ENCODE measurements around the gene LMF1.

LMF1 gene

DNA sequence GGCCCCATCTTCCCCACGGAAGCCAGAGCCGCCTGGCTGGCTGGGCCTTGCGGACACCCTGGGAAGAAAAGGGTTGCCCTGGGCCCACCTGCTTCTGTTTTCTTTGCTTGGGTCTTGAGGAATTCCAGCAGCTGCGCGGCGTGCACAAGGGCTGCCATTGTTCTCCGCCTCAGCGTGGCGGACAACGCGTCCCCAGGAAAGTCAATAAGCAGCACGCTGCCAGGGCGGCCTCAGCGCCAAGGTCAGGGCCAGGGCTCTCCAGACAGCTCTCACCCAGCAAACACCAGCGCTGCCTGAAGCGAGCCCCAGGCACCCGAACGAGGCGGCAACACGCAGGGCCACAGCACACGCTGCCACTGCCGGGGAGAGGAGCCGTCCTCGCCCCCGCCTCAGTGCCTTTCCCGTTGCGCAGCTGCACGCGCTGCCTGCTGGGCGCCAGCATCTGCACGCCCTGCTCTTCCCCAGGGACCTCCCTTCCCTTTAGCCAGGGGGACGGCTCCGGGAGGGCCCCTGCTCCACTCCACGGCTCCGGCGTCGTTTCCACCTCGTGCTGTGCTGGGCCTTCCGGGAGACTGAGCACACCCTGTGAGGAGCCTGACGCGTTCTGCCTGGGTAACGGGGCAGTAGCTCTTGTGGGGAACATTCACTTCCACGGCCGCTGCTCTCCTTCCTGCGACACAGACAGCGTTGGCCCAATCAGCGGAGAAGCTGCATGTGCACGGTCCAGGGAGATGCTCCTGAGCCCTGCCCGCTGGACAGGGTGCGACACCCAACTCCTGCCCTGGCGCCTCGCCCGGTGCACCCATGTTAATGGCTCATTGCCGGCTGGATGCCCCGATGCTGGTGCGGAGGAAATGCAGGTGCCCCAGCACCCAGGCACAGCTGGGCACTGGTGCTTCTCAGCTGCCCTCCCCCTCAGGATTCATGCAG is 57.8 kb downstream of the LMF1 start:
- peaks cover 9% of the 10 kb centered on the region for H3K36me3 Mint-ChIP-seq
- no peaks in the 10 kb centered on the region for H3K9me3 Mint-ChIP-seq
- DNase-seq (ENCODE audit: low spot score in 2 of 2), result no peak
- no peak for ATAC-seq (ENCODE audit: low read depth)
- H3K27me3 Mint-ChIP-seq, result no peaks in the 10 kb centered on the region
- no peak overlapping the region for H3K27ac Mint-ChIP-seq
- H3K4me3 Mint-ChIP-seq, result no peak overlapping the region
- peaks cover 2% of the 10 kb centered on the region for H3K4me1 Mint-ChIP-seq

DNA sequence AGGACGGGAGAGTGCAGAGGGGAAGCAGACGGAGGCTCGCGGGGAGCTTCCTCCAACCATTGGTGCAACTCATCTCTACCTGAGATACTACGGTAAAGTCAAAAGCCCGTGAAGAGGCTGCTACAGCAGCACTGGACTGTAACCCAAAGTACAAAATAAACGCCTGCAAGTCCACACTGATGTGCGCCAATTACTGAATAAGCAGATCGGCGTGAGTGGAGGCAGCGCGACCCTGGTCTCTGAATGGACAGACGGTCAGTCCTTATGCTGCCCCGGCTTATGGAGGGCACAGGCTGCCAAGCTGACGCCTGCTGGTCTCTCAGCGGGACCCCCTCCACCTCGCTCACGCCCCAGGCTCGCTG is 58.5 kb downstream of the LMF1 start:
- H3K4me3 Mint-ChIP-seq, result no peak overlapping the region
- H3K4me1 Mint-ChIP-seq, result peaks cover 2% of the 10 kb centered on the region
- peaks cover 12% of the 10 kb centered on the region for H3K36me3 Mint-ChIP-seq
- DNase-seq (ENCODE audit: low spot score in 2 of 2) (no peak), ATAC-seq (ENCODE audit: low read depth) (no peak)
- H3K27ac Mint-ChIP-seq, result no peak overlapping the region
- no peaks in the 10 kb centered on the region for H3K27me3 Mint-ChIP-seq
- H3K9me3 Mint-ChIP-seq, result no peaks in the 10 kb centered on the region

DNA sequence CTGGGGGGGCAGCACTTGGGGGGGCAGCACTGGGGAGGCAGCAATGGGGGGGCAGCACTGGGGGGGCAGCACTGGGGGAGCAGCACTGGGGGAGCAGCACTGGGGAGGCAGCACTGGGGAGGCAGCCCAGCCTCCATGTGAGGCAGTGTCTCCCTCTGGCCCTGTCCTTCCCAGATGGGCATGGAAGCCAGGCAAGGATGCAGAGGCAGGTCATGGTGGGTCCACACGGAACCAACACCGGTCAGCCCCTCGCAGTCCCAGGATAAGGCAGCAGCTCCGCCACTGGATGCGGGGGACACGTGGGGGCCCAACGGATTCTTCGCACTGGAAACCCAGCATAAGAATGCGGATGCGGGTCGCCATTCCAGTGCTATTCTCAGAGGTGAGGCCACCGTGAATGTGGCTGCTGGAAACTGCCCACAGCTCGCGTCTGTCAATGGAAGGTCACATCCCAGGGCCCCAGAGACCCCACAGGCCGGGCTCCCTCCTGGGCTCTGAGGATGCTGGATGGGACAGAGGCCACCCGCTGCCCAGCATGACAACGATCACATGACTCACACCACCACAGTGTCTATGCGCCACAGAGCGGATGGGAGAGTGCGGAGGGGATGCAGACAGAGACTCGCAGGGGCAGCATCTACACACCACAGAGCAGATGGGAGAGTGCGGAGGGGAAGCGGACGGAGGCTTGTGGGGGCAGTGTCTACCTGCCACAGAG is 59.0 kb downstream of the LMF1 start:
- Mint-ChIP-seq H3K4me3 (no peak overlapping the region), H3K27me3 (no peaks in the 10 kb centered on the region), H3K27ac (no peak overlapping the region), H3K9me3 (no peaks in the 10 kb centered on the region), H3K4me1 (peaks cover 2% of the 10 kb centered on the region), H3K36me3 (peaks cover 12% of the 10 kb centered on the region)
- no peak for ATAC-seq (ENCODE audit: low read depth)
- no peak for DNase-seq (ENCODE audit: low spot score in 2 of 2)

DNA sequence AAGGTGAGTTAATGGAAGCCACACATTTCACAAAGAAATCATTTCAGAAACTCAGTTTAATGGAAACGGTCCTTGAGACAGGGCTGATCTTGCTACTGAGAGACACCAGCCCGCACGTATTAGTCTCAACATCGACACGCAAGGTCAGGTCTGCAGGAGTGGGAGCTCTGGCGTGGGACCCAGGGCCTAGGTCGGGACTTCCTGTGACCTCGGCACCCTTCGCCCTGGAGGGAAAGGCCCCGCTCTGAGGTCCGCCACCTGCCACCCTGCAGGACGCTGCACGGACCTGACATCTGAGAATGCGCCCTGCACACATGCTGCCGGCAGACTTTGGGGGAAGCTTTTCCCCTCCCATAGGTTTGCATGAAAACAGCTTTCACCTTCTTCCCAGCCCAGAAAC is 59.7 kb downstream of the LMF1 start:
- Mint-ChIP-seq H3K27me3 (no peaks in the 10 kb centered on the region), H3K4me3 (no peak overlapping the region), H3K27ac (no peak overlapping the region), H3K4me1 (peaks cover 2% of the 10 kb centered on the region), H3K9me3 (no peaks in the 10 kb centered on the region), H3K36me3 (peaks cover 17% of the 10 kb centered on the region)
- ATAC-seq (ENCODE audit: low read depth), result no peak
- DNase-seq (ENCODE audit: low spot score in 2 of 2), result no peak

DNA sequence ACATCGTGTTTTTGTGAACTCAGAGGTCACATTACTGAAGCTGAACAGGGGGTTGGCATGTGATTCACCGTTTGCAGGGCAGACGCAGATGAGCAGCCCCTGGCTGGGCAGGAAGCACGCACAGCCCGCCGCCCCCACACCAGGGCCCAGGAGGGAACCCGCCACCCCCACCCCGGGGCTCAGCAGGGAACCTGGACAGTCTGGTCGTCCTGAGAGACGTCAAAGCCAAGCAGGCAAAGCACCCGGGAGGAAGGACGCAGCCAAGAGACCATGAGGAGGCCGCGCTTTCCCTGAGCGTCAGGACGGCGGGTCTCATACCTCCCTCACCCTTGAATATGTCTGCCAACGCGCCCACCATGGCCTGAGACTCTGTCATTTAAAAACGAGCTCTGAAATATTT is 60.6 kb downstream of the LMF1 start:
- H3K4me1 Mint-ChIP-seq, result peaks cover 2% of the 10 kb centered on the region
- peaks cover 20% of the 10 kb centered on the region for H3K36me3 Mint-ChIP-seq
- no peak overlapping the region for H3K27ac Mint-ChIP-seq
- H3K27me3 Mint-ChIP-seq, result no peaks in the 10 kb centered on the region
- DNase-seq (ENCODE audit: low spot score in 2 of 2) (no peak), ATAC-seq (ENCODE audit: low read depth) (no peak)
- H3K4me3 Mint-ChIP-seq, result no peak overlapping the region
- no peaks in the 10 kb centered on the region for H3K9me3 Mint-ChIP-seq

GRCh38 chr16:909281-910000 is 61.3 kb downstream of the LMF1 start:
- H3K36me3 Mint-ChIP-seq, result peaks cover 19% of the 10 kb centered on the region
- H3K4me1 Mint-ChIP-seq, result peaks cover under 1% of the 10 kb centered on the region
- DNase-seq (ENCODE audit: low spot score in 2 of 2) (no peak), ATAC-seq (ENCODE audit: low read depth) (no peak)
- no peaks in the 10 kb centered on the region for H3K27me3 Mint-ChIP-seq
- no peaks in the 10 kb centered on the region for H3K9me3 Mint-ChIP-seq
- H3K27ac Mint-ChIP-seq, result no peak overlapping the region
- no peak overlapping the region for H3K4me3 Mint-ChIP-seq

- H3K36me3 Mint-ChIP-seq, result peaks cover 19% of the 10 kb centered on the region
- no peaks in the 10 kb centered on the region for H3K27me3 Mint-ChIP-seq
- DNase-seq (ENCODE audit: low spot score in 2 of 2) (no peak), ATAC-seq (ENCODE audit: low read depth) (no peak)
- H3K27ac Mint-ChIP-seq, result no peak overlapping the region
- H3K9me3 Mint-ChIP-seq, result no peaks in the 10 kb centered on the region
- no peak overlapping the region for H3K4me3 Mint-ChIP-seq
- no peaks in the 10 kb centered on the region for H3K4me1 Mint-ChIP-seq
Observed at GRCh38 chr16:908526-909155, 62.1 kb downstream of the LMF1 start.

GRCh38 chr16:907842-908241 is 62.9 kb downstream of the LMF1 start:
- Mint-ChIP-seq H3K4me3 (no peak overlapping the region), H3K36me3 (peaks cover 19% of the 10 kb centered on the region), H3K9me3 (no peaks in the 10 kb centered on the region), H3K4me1 (no peaks in the 10 kb centered on the region), H3K27me3 (no peaks in the 10 kb centered on the region), H3K27ac (no peak overlapping the region)
- DNase-seq (ENCODE audit: low spot score in 2 of 2), result no peak
- no peak for ATAC-seq (ENCODE audit: low read depth)

DNA sequence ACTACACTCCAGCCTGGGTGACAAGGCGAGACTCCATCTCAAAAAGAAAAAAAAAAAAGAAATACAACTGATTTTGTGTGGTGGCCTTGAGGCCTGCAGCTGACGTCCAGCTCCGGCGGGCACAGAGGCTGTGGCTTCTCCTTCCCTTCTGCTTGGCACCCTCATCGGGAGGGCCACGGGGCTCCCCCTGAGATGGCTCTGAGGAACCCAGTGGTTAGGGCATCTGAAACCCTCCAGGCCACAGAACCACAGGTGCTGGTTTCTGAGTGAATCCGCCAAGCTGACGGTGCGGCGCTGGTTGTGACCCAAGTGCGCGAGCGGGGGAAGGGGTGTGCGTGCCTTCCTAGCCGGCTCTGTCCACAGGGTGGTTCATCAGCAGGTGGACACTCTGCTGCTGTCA is 63.4 kb downstream of the LMF1 start:
- Mint-ChIP-seq H3K4me3 (no peak overlapping the region), H3K27ac (no peak overlapping the region), H3K4me1 (no peaks in the 10 kb centered on the region), H3K36me3 (peaks cover 19% of the 10 kb centered on the region), H3K9me3 (no peaks in the 10 kb centered on the region), H3K27me3 (no peaks in the 10 kb centered on the region)
- ATAC-seq (ENCODE audit: low read depth) (no peak), DNase-seq (ENCODE audit: low spot score in 2 of 2) (no peak)

GRCh38 chr16:906296-906695 is 64.5 kb downstream of the LMF1 start:
- no peaks in the 10 kb centered on the region for H3K4me1 Mint-ChIP-seq
- no peak overlapping the region for H3K27ac Mint-ChIP-seq
- ATAC-seq (ENCODE audit: low read depth) (no peak), DNase-seq (ENCODE audit: low spot score in 2 of 2) (no peak)
- H3K27me3 Mint-ChIP-seq, result no peaks in the 10 kb centered on the region
- no peaks in the 10 kb centered on the region for H3K9me3 Mint-ChIP-seq
- H3K4me3 Mint-ChIP-seq, result no peak overlapping the region
- peaks cover 19% of the 10 kb centered on the region for H3K36me3 Mint-ChIP-seq

DNA sequence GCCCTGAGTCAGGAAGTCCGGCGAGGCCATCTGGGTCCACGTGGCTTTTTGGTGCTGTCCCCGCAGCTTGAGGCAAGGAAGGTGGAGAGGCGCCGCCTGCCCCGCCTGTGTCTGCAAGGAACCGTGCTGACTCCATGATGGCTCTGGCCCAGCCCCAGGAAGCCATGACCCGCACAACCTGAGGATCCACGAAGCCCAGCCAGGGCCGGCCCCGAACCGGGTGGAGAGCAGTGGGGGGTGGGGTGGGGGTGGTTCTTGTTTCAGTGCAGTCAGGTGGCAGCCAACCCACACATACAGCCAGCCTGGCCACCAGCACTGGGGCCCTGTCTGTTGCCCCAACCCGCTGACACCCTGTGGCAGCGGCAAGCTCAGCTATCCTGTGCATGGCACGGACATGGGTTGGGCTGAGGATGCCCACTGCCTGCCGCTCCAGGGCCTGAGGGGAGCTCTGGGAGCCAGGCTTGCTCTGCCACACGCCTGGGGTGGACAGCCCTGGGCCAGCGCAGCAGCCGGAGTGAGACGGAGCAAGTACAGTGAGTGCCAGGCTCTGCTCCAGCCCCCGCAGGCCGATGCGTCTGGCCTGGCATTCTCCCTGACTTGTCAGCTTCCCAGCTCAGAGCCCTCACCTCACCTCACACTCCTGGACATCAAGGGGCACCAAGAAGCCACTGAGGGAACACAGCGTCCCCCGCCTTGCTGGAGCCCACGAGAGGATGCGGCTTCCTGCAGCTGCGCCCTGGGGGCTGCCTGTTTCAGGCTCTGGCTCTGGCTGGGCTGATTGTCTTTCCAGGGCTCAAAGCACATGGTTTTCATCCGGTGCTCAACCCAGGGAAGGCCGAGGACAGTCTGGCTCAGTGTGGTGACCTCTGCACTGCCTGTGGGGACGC is 68.8 kb downstream of the LMF1 start:
- no peak for DNase-seq (ENCODE audit: low spot score in 2 of 2)
- Mint-ChIP-seq H3K9me3 (no peaks in the 10 kb centered on the region), H3K27me3 (no peaks in the 10 kb centered on the region)

DNA sequence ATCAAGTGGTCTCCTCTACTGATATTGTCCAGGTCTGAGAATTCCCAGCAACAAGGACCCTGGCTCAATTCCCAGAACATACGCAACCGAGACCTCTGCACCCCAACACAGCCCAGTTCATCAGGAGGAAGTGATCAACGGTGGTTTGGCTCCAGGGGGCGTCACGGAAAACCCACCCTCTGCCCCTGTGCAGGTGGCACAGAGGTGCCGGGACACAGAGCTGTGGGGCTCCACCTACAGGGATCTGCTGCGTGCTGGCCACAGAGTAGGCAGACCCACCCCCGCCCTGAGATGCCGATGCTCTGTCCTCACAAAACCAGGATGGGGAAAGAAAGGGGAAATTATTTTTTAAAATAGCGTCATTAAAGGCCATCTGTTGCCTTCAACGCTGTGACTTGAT is 69.6 kb downstream of the LMF1 start:
- no peak for DNase-seq (ENCODE audit: low spot score in 2 of 2)
- Mint-ChIP-seq H3K4me1 (no peaks in the 10 kb centered on the region), H3K4me3 (no peak overlapping the region), H3K36me3 (peaks cover 10% of the 10 kb centered on the region), H3K27ac (no peak overlapping the region), H3K9me3 (no peaks in the 10 kb centered on the region), H3K27me3 (no peaks in the 10 kb centered on the region)
- no peak for ATAC-seq (ENCODE audit: low read depth)

More for the DNA sequence above, 68.8 kb downstream of the LMF1 start:
- H3K4me3 Mint-ChIP-seq, result no peak overlapping the region
- ATAC-seq (ENCODE audit: low read depth), result no peak
- no peaks in the 10 kb centered on the region for H3K4me1 Mint-ChIP-seq
- peaks cover 14% of the 10 kb centered on the region for H3K36me3 Mint-ChIP-seq
- H3K27ac Mint-ChIP-seq, result no peak overlapping the region

- no peaks in the 10 kb centered on the region for H3K9me3 Mint-ChIP-seq
- no peak overlapping the region for H3K27ac Mint-ChIP-seq
- H3K4me1 Mint-ChIP-seq, result no peaks in the 10 kb centered on the region
- DNase-seq (ENCODE audit: low spot score in 2 of 2), result no peak
- no peak for ATAC-seq (ENCODE audit: low read depth)
- no peaks in the 10 kb centered on the region for H3K27me3 Mint-ChIP-seq
- H3K36me3 Mint-ChIP-seq, result peaks cover 6% of the 10 kb centered on the region
- H3K4me3 Mint-ChIP-seq, result no peak overlapping the region
Observed at GRCh38 chr16:900211-900610, 70.6 kb downstream of the LMF1 start.
